Mucosa of descending colon (tissue), 3 donors: ENCODE results near the gene KLF13. TPM values are rescaled to one million over a fixed set of nuclear protein-coding genes. Genes with fewer than 3 reads are reported as not detected.

ENCODE experiments used
- ATAC-seq: fragments of 200-7000 bp; cut with Tn5 transposase; one replicate; pipeline ENCODE4 v1.9.1; 2020; ENCODE audit warnings: mild to moderate bottlenecking, moderate library complexity
- DNase-seq, 3 donors: peaks; one replicate each; pipeline ENCODE4 v3.0.0-alpha.2; 2020
- H3K36me3 ChIP-seq: fragments of 200-600 bp; one replicate; pipeline ENCODE4 v1.8.0; 2021; ENCODE audit warnings: low read depth, mild to moderate bottlenecking
- H3K4me1 ChIP-seq: fragments of 200-600 bp; one replicate; pipeline ENCODE4 v1.8.0; 2021; ENCODE audit warnings: low read depth, mild to moderate bottlenecking
- H3K4me3 ChIP-seq: fragments of 200-600 bp; one replicate; pipeline ENCODE4 v1.8.0; 2021; ENCODE audit warnings: mild to moderate bottlenecking
- H3K9me3 ChIP-seq: fragments of 200-600 bp; one replicate; pipeline ENCODE4 v1.8.0; 2021; ENCODE audit warnings: mild to moderate bottlenecking
- CTCF ChIP-seq: fragments of 200-600 bp; IDR thresholded peaks from one replicate; pipeline ENCODE4 v1.8.0; 2022; ENCODE audit warnings: antibody characterized with exemption, mild to moderate bottlenecking
- intact Hi-C, 2 donors: fragments of 100-400 bp; cut with DNase I in 1 of 2; cut with micrococcal nuclease in 1 of 2; formaldehyde crosslinking; loops; one replicate each; pipeline versions ENCODE4 v1.11.0 to v1.11.1; 2022; cut with DNase I, micrococcal nuclease
- total RNA-seq, 3 donors: library from RNA; stranded (reverse); fragmentation: NEBNext Ultra II Directional in 2 of 3; extraction: Animal tissue kit (Norgen Biotek cat#: 25700) in 2 of 3; gene quantifications; one replicate each; pipeline versions ENCODE4 v1.2.1 to v1.2.4, GENCODE V29; 2021 to 2023
- donor health status: DM: no; HTN: no; CAD: no; lungs with moderate emphysema.
- donor health status: DM: no; HTN: no; CAD: no.
- donor health status: DM: no; HTN: yes; CAD: no.

KLF13 gene
- total RNA-seq, 3 donors from 2014 or later: 72.4 to 107 (median 91.2) TPM

GRCh38 chr15:31405200-31405920, 78.7 kb downstream of the KLF13 start:
- ATAC-seq (peak; percentile 89), DNase-seq (no peak)
- H3K4me3 ChIP-seq: no peak overlapping the region
- H3K4me1 ChIP-seq: no peaks in the 10 kb centered on the region
- H3K36me3 ChIP-seq: no peaks in the 10 kb centered on the region
- peaks cover 4% of the 10 kb centered on the region for H3K9me3 ChIP-seq
- intact Hi-C loops: no loop called here
- TF ChIP-seq CTCF: no peak

GRCh38 chr15:31407376-31407775, 80.7 kb downstream of the KLF13 start:
- ATAC-seq (no peak), DNase-seq (no peak)
- intact Hi-C loops: no loop called here
- TF ChIP-seq CTCF: no peak
- H3K4me1 ChIP-seq: no peaks in the 10 kb centered on the region
- H3K36me3 ChIP-seq: no peaks in the 10 kb centered on the region
- H3K4me3 ChIP-seq: no peak overlapping the region
- peaks cover 4% of the 10 kb centered on the region for H3K9me3 ChIP-seq

GRCh38 chr15:31407851-31408250, 81.2 kb downstream of the KLF13 start:
- peaks cover 4% of the 10 kb centered on the region for H3K9me3 ChIP-seq
- ATAC-seq: no peak
- no peak for DNase-seq
- no peak overlapping the region for H3K4me3 ChIP-seq
- no peaks in the 10 kb centered on the region for H3K4me1 ChIP-seq
- intact Hi-C loops: no loop called here
- no peak for TF ChIP-seq CTCF
- no peaks in the 10 kb centered on the region for H3K36me3 ChIP-seq

- ATAC-seq: no peak
- Histone ChIP-seq H3K9me3 (peaks cover 4% of the 10 kb centered on the region), H3K4me3 (no peak overlapping the region), H3K4me1 (no peaks in the 10 kb centered on the region), H3K36me3 (no peaks in the 10 kb centered on the region)
- DNase-seq: no peak
- no peak for TF ChIP-seq CTCF
- intact Hi-C loops: no loop called here
These were observed 82.1 kb downstream of the KLF13 start for GRCh38 chr15:31408724-31409123.

GRCh38 chr15:31409171-31409570, 82.5 kb downstream of the KLF13 start:
- Histone ChIP-seq H3K36me3 (no peaks in the 10 kb centered on the region), H3K4me3 (no peak overlapping the region), H3K9me3 (peaks cover 4% of the 10 kb centered on the region), H3K4me1 (no peaks in the 10 kb centered on the region)
- intact Hi-C loops: no loop called here
- ATAC-seq (no peak), DNase-seq (no peak)
- no peak for TF ChIP-seq CTCF

GRCh38 chr15:31412824-31413223, 86.2 kb downstream of the KLF13 start:
- no peak for ATAC-seq

More at GRCh38 chr15:31412824-31413223, 86.2 kb downstream of the KLF13 start:
- no peaks in the 10 kb centered on the region for H3K4me1 ChIP-seq
- H3K9me3 ChIP-seq: peaks cover 4% of the 10 kb centered on the region
- no peak for TF ChIP-seq CTCF
- intact Hi-C loops: no loop called here
- no peak overlapping the region for H3K4me3 ChIP-seq
- DNase-seq: no peak
- no peaks in the 10 kb centered on the region for H3K36me3 ChIP-seq
